ENCODE measurements around the gene TEAD1. TPM values are rescaled to one million over a fixed set of nuclear protein-coding genes. Genes with fewer than 3 reads are reported as not detected.

The TEAD1 gene
- total RNA-seq, 4 donors from 2014 or later = 46.4 to 214 (median 61.2) TPM

DNA sequence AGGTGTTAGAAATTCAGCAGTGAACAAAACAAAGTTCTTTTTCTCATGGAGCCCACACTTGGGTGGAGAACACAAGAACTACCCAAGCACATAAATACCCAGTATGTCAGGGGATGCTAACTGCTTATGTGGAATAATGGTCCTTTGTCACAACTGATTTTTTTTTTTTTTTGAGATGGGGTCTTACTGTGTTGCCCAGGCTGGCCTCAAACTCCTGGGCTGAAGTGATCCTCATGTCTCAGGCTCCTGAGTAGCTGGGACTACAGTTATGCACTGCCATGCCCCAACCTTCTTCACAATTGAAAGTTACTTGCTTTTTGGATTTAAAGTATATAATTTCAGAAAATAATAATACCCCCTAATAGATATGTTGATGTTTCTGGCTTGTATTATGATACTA lies 212.3 kb downstream of the TEAD1 start:
- Histone ChIP-seq H3K4me3 (no peak overlapping the region), H3K9me3 (no peaks in the 10 kb centered on the region), H3K36me3 (no peaks in the 10 kb centered on the region), H3K27me3 (no peaks in the 10 kb centered on the region), H3K27ac (peak overlapping the region in 3 of 4 donors; percentile 32 to 74 (median 52)), H3K4me1 (peaks cover 0 to 27% (median 11%) of the 10 kb centered on the region in 4 donors)
- TF ChIP-seq POLR2AphosphoS5 (IDR thresholded peaks at IDR 0.05) (no peak), EP300 (IDR thresholded peaks at IDR 0.05; ENCODE audit: low read depth) (no peak), POLR2A (IDR thresholded peaks at IDR 0.05) (no peak)
- TF ChIP-seq, protein P1, sequence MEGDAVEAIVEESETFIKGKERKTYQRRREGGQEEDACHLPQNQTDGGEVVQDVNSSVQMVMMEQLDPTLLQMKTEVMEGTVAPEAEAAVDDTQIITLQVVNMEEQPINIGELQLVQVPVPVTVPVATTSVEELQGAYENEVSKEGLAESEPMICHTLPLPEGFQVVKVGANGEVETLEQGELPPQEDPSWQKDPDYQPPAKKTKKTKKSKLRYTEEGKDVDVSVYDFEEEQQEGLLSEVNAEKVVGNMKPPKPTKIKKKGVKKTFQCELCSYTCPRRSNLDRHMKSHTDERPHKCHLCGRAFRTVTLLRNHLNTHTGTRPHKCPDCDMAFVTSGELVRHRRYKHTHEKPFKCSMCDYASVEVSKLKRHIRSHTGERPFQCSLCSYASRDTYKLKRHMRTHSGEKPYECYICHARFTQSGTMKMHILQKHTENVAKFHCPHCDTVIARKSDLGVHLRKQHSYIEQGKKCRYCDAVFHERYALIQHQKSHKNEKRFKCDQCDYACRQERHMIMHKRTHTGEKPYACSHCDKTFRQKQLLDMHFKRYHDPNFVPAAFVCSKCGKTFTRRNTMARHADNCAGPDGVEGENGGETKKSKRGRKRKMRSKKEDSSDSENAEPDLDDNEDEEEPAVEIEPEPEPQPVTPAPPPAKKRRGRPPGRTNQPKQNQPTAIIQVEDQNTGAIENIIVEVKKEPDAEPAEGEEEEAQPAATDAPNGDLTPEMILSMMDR (IDR thresholded peaks at IDR 0.05) = no peak
- in situ Hi-C loops (cut with MboI; ENCODE audit: low pct_ligation_motif_present in 1 of 4, low pct_unique_long_range_greater_than_20kb in 1 of 4, low sequenced_read_pairs in 3 of 4) (loop anchor here (10.0 to 25.0 kb wide), 5 partner anchors 199 to 549 kb away; partner anchors contain the start of gene TEAD1 (in 2 of the 4)), intact Hi-C loops (cut with DNase I; ENCODE audit: low total_unique reads) (loop anchor here (5.0 to 10.0 kb wide), 2 partner anchors 72 to 199 kb away; no protein-coding TSS in a partner anchor)
- no peak for DNase-seq

DNA sequence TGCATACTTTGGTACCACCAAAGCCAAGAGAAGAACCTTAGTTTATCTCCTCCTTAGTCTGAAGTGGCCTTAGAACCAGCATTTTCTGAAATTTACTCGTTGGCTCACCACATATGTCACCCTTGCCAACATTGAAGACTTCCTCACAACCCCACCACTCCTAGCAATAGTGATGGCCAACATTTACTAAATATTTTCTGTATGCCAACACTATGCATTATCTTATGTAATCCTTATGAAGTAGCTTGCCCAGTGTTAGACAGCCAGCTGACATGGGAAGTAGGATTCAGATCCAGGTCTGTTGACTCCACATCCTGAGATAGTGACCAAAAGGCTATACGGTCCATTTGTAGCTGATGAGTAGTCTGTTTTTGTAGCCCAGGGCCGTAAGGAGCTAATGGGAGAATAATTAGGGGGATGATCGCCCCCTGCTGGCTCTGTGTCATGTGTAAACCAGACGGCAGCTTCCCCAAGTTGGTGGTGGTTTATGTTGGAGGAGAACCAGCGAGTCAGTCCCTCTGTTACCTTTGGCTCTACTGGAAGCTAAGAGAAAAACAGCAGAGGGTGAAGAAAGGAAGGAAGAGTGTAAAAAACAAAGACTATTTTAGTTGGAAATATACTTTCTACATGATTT lies 214.4 kb downstream of the TEAD1 start:
- H3K36me3 ChIP-seq = no peaks in the 10 kb centered on the region
- H3K4me3 ChIP-seq = no peak overlapping the region
- H3K9me3 ChIP-seq = no peaks in the 10 kb centered on the region
- WGBS, 2 donors (ENCODE audit: low coverage in 1 of 2) = 18 to 31% methylated on average over 3 to 6 of the region's 6 CpGs
- in situ Hi-C loops (cut with MboI; ENCODE audit: low pct_ligation_motif_present in 1 of 4, low pct_unique_long_range_greater_than_20kb in 1 of 4, low sequenced_read_pairs in 3 of 4) (loop anchor here (10.0 to 25.0 kb wide), 5 partner anchors 201 to 551 kb away; partner anchors contain the start of gene TEAD1 (in 2 of the 4)), intact Hi-C loops (cut with DNase I; ENCODE audit: low total_unique reads) (loop anchor here (5.0 to 10.0 kb wide), 2 partner anchors 74 to 201 kb away; no protein-coding TSS in a partner anchor)
- H3K4me1 ChIP-seq = peaks cover 0 to 20% (median 9%) of the 10 kb centered on the region in 4 donors
- H3K27ac ChIP-seq = peak overlapping the region; percentile 67 to 77 (median 74)
- TF ChIP-seq, protein P1 (IDR thresholded peaks at IDR 0.05) = peak; percentile 62 to 85 (median 68)
- TF ChIP-seq POLR2AphosphoS5 (IDR thresholded peaks at IDR 0.05) = peak in 2 of 3 donors; percentile 8 to 11
- TF ChIP-seq EP300 (IDR thresholded peaks at IDR 0.05; ENCODE audit: low read depth) = no peak
- DNase-seq = peak; percentile 89
- no peaks in the 10 kb centered on the region for H3K27me3 ChIP-seq

DNA sequence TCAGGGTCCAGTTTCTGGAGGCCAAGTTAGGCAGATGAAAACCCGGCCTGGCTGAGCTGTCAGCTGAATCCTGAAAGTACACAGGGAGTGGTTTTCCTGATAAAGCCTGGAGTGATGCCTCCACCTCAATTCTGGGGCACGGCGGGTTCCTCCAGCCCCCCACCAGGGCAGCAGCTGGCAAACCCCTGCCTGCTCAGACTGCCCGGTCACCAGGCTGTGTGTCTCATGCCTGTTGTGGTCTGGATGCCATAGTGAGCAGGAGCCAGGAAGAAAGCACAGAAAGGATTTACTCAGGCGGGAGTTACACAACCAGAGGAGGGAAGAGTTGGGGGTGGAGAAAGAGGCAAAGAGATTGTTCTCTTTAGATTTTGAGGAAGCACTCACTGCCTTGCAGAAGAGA lies 215.0 kb downstream of the TEAD1 start:
- peaks cover 0 to 22% (median 11%) of the 10 kb centered on the region in 4 donors for H3K4me1 ChIP-seq
- no peaks in the 10 kb centered on the region for H3K36me3 ChIP-seq
- intact Hi-C loops (cut with DNase I; ENCODE audit: low total_unique reads) = loop anchor here (5.0 to 10.0 kb wide), 2 partner anchors 74 to 202 kb away; no protein-coding TSS in a partner anchor
- no peaks in the 10 kb centered on the region for H3K9me3 ChIP-seq
- TF ChIP-seq POLR2A (IDR thresholded peaks at IDR 0.05) (peak; percentile 14), EP300 (IDR thresholded peaks at IDR 0.05; ENCODE audit: low read depth) (no peak)
- TF ChIP-seq, protein P1 (IDR thresholded peaks at IDR 0.05) = no peak
- no peak overlapping the region for H3K4me3 ChIP-seq
- in situ Hi-C loops (cut with MboI; ENCODE audit: low pct_ligation_motif_present in 1 of 4, low pct_unique_long_range_greater_than_20kb in 1 of 4, low sequenced_read_pairs in 3 of 4) = loop anchor here (10.0 to 25.0 kb wide), 5 partner anchors 202 to 552 kb away; partner anchors contain the start of gene TEAD1 (in 2 of the 4)
- no peaks in the 10 kb centered on the region for H3K27me3 ChIP-seq
- 31 to 53% methylated on average over 2 to 5 of the region's 5 CpGs for WGBS, 2 donors (ENCODE audit: low coverage in 1 of 2)
- peak overlapping the region; percentile 67 to 77 (median 74) for H3K27ac ChIP-seq
- no peak for DNase-seq

DNA sequence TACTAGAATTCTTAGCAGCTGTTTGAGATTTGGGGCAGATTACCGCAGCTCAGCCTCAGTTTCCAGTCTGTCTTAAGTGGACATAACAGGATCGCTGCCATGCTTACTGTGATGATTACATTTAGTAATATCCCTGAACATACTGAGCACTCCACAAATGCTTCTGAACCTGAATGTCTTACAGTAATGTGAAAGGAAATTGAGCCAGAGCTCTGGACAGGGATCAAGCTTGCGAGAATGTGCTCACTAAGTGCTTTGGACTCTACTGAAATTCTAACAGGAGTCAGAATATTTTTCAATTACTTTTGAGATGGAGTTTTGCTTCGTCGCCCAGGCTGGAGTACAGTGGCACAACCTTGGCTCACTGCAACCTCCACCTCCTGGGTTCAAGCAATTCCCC lies 216.3 kb downstream of the TEAD1 start:
- WGBS, 2 donors (ENCODE audit: low coverage in 1 of 2) = 66% methylated on average over 5 of the region's 5 CpGs; no CpG with 5 or more reads in 1 of the 2 donors
- peaks cover 0 to 16% (median 11%) of the 10 kb centered on the region in 4 donors for H3K4me1 ChIP-seq

More for the DNA sequence above, 216.3 kb downstream of the TEAD1 start:
- no peak for TF ChIP-seq EP300 (IDR thresholded peaks at IDR 0.05; ENCODE audit: low read depth)
- TF ChIP-seq POLR2AphosphoS5 (IDR thresholded peaks at IDR 0.05) = no peak
- TF ChIP-seq, protein P1 (IDR thresholded peaks at IDR 0.05) = no peak
- TF ChIP-seq POLR2A (IDR thresholded peaks at IDR 0.05) = no peak
- no peaks in the 10 kb centered on the region for H3K27me3 ChIP-seq
- intact Hi-C loops (cut with DNase I; ENCODE audit: low total_unique reads) = loop anchor here (5.0 kb wide), 2 partner anchors 213 to 563 kb away; no protein-coding TSS in a partner anchor
- in situ Hi-C loops (cut with MboI; ENCODE audit: low pct_ligation_motif_present in 1 of 4, low pct_unique_long_range_greater_than_20kb in 1 of 4, low sequenced_read_pairs in 3 of 4) = loop anchor here (5.0 to 25.0 kb wide), 6 partner anchors 203 to 558 kb away; partner anchors contain the start of gene TEAD1 (in 1 of the 4)
- H3K9me3 ChIP-seq = no peaks in the 10 kb centered on the region
- H3K4me3 ChIP-seq = no peak overlapping the region
- peak overlapping the region; percentile 67 to 77 (median 74) for H3K27ac ChIP-seq
- H3K36me3 ChIP-seq = no peaks in the 10 kb centered on the region
- no peak for DNase-seq
